GM21737 (cell line): ENCODE results near the gene DOCK1.

Source experiments
- ATAC-seq: cut with Tn5 transposase; IDR thresholded peaks from one replicate; pipeline ENCODE4 v1.9.1; 2021; ENCODE audit warnings: mild to moderate bottlenecking, moderate library complexity; ENCODE audit not compliant: unreplicated experiment

DOCK1 gene

GRCh38 chr10:127000598-127000997 lies 95.4 kb downstream of the DOCK1 start:
- ATAC-seq: no peak

- ATAC-seq: no peak
Measured at GRCh38 chr10:127003032-127003685, 97.9 kb downstream of the DOCK1 start.

- ATAC-seq: no peak
Measured at GRCh38 chr10:127006453-127006852, 101.2 kb downstream of the DOCK1 start.

DNA sequence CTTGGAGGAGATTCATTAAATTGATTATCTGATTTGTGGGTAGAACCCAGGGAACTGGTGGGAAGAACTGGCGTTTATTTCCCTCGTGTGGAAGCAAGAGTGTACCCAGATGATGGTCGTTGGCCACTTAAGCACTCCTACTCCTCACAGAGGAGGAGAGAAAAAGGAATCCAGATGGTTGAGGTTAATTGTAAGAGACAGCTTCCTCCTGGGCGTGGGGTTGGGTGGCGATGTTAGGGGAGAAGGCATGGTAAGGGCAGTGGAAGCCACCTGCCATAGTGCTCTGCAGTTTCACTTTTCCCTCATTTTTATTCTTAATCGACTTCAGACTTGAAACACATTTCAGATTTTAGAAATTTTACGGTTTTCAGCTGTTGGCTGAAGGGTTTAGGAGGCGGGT lies 104.1 kb downstream of the DOCK1 start:
- ATAC-seq: no peak

DNA sequence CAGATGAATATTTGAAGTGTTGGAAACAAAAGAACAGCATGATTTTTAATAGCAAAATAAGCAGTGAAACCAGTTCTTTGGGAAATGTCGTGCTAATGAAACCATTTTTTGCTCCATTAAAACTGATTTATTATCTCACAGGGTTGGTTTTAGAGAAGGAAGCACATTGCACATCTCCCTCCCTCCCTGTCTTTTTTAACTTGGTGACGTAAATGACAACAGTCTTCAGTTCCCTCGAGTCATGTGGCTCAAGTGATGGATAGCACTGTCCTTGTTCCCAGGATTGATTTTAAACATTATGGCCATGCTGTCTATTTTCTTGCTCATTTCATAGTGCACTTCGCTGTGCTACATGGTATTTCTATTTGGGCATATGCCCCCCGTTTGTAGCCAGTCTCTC lies 105.9 kb downstream of the DOCK1 start:
- no peak for ATAC-seq

- ATAC-seq: no peak
Measured at GRCh38 chr10:127012071-127012768, 107.0 kb downstream of the DOCK1 start.

GRCh38 chr10:127012769-127013152 lies 107.5 kb downstream of the DOCK1 start:
- no peak for ATAC-seq

GRCh38 chr10:127013211-127013656 lies 108.0 kb downstream of the DOCK1 start:
- ATAC-seq: no peak

GRCh38 chr10:127013691-127014473 lies 108.7 kb downstream of the DOCK1 start:
- ATAC-seq: no peak

- no peak for ATAC-seq
Measured at GRCh38 chr10:127014671-127015070, 109.4 kb downstream of the DOCK1 start.

DNA sequence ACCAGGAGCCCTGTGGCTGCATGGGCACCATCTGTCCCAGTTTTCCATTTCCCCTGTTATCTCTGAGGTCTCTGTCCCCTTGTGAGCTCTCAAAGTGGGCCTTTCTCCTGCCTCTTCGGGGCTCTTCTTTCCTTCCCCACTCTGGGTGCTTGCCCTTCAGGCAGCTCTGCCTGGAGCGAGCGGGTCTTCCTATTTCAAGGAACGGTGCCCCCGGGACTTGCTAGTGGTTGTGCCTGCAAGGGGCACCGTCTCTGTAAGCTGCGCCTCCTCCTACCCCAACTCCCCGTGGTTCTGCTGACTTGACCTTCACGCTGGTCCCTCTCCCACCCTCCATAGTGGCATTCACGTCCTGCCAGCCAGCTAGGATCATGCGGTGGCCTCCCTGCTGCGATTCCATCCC lies 110.1 kb downstream of the DOCK1 start:
- ATAC-seq: no peak

GRCh38 chr10:127016331-127016730 lies 111.1 kb downstream of the DOCK1 start:
- no peak for ATAC-seq

DNA sequence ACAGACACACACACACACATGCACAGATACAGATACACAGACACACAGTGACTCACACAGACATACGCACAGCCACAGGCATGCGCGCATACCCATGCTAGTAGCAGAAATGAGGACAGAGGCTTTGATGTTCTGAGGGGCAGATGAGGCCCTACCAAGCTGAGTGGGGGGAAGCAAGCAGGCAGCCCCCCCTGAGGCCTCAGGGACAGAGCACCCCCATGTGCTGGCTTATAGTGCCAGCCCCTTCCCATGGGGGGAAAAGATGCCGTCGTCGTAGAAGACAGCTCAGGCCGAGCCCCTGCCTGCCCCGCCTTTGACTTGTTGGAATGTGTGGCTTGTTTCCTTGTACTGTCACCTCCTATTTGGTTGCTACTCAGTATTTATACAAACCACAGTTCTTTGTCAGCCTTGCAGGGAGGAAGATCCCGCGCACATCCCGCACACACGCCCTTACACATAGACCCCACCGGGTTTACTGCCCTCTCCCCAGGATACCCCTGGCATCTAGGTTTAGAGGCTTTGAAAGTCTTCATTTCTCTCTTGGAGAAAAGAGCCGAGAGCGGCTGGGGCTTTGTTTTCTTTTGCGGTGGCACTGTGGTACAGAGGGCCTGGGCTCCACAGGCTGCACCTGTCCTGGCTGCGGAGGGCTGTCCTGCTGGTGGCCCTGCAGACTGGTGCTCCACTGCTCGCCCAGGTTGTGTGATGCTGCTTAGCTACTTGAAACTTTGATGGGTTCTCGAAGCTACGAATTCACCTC lies 112.5 kb downstream of the DOCK1 start:
- no peak for ATAC-seq

GRCh38 chr10:127018298-127018650 lies 113.0 kb downstream of the DOCK1 start:
- no peak for ATAC-seq

DNA sequence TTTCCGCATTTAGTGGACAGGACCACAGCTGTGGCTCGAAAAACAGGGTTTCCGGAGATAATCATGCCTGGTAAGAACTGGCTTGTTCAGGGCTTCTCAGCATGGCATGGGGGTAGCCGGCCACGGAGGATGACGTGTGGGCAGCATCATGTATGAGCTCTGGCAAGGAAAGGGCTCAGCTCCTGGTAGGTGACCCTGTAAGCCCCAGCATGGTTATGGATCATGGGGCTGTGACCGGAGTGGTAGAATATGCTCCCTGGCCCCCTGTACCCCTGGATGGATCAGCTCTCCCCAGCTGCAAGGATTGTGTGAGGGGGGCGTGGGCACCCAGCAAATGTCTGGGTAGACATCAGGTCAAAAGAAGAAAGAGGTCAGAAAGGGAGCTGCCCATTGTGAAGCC lies 113.5 kb downstream of the DOCK1 start:
- ATAC-seq: no peak

- no peak for ATAC-seq
Measured at GRCh38 chr10:127020260-127020659, 115.0 kb downstream of the DOCK1 start.

DNA sequence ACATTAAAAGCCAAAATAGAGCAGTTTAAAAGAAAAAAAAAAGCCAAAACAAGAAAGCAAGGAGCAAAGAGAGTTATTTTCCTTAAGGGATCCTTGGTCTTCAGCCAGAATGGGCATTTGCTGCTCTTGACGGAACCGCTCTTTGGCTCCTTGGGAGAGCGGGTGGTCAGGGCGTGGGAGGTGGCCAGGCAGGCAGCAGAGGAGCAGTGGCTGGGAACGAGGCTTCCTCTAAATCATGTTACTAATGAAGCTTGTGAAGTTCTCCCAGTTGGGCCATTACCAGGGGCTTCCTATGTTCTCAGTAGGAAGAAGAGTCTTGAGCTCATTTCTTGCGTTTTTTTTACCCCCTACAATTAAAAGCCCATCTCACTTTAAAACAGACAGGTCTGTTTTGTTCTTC lies 116.6 kb downstream of the DOCK1 start:
- no peak for ATAC-seq

GRCh38 chr10:127024685-127025435 lies 119.6 kb downstream of the DOCK1 start:
- no peak for ATAC-seq

DNA sequence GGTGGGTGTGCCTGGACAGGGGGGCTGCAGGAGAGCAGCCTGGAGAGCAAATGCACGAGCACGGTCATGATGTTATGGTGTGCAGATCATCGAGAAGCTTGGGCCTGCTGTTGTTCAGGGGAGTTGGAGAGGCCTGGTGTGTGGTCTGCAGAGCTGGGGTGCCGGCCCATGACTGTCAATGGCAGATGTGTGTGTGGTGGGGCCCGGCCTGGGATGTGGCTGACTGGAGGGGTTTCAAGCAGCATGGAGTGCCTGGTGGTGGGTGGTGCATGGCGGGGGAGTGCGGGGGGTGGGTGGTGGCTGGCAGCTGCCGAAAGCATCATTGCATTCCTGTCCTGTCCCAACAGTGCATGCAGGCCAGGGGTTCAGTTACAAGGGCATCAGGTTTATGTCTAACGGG lies 122.6 kb downstream of the DOCK1 start:
- no peak for ATAC-seq

DNA sequence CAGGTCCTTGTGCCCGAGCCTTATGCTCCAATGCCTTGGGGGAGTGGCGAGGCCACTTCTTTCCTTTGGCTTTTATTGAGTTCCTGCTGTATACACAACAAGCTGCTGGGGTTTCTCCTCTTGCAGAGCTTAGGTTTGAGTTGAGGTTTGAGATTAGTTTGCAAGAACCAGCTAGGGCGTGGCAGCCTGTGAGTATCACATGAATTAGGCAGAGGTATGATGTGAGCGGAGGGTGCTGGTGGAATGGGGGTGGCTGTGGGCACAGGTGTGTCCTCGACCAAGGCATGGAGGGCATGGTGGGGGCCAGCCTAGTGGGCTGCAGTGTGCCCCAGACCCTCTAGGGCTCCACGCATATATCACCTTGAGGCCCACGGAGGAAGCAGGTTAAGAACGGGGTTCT lies 123.3 kb downstream of the DOCK1 start:
- ATAC-seq: no peak

DNA sequence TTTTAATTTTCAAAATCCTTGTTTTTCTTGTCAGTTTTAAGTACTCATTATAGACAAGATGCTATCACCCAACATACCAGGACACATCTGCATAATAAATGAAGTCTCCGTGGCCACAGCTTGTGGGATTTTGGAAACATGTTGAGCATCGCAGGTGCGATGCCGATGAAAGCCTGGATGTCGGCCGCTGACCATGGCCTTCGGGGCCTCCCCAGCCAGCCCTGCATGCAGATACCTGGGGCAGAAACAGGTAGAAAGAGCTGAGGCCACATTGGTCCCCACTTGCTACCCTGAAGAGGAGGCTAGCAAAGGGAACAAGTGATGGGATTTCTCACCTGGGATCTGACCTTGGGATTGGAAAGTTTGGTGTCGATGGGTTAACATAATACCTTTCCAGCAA lies 123.8 kb downstream of the DOCK1 start:
- no peak for ATAC-seq
